SK-N-SH (cell line): ENCODE data around the gene ALG6.

Source experiments
- CTCF ChIP-seq: fragments of 200-600 bp; sonication (generic); IDR thresholded peaks from 2 replicates; pipeline ENCODE4 v1.6.1; 2017; ENCODE audit warnings: antibody characterized with exemption, mild to moderate bottlenecking, moderate library complexity
- EP300 ChIP-seq, 2 experiments: IDR thresholded peaks; 2 replicates each; pipeline versions ENCODE4 v1.4.0 to v1.6.1; 2012; ENCODE audit warnings: borderline replicate concordance in 1 of 2, low read depth in 1 of 2, low read length in 1 of 2
- MAX ChIP-seq: IDR thresholded peaks from 2 replicates; pipeline ENCODE4 v1.4.0; 2012; ENCODE audit warnings: low read depth
- POLR2AphosphoS5 ChIP-seq: IDR thresholded peaks from 2 replicates; pipeline ENCODE4 v1.6.1; 2012; ENCODE audit warnings: low read depth, low read length
- RCOR1 ChIP-seq: fragments of 150-350 bp; IDR thresholded peaks from 2 replicates; pipeline ENCODE4 v1.6.1; 2017; ENCODE audit warnings: antibody characterized with exemption, low read length
- TEAD4 ChIP-seq: IDR thresholded peaks from 2 replicates; pipeline ENCODE4 v1.4.0; 2012; ENCODE audit warnings: mild to moderate bottlenecking, borderline replicate concordance; ENCODE audit not compliant: insufficient read depth
- USF2 ChIP-seq: fragments of 150-350 bp; IDR thresholded peaks from 2 replicates; pipeline ENCODE4 v1.6.1; 2017; ENCODE audit warnings: antibody characterized with exemption, low read length, low read depth, borderline replicate concordance

GRCh38 chr1:63323865-63324778, 43.3 kb upstream of the ALG6 start:
- TF ChIP-seq CTCF (no peak), POLR2AphosphoS5 (no peak), TEAD4 (no peak), EP300 (IDR thresholded peaks at IDR 0.05; ENCODE audit: borderline replicate concordance in 1 of 2, low read depth in 1 of 2, low read length in 1 of 2) (no peak), USF2 (no peak), RCOR1 (no peak), MAX (no peak)
